ENCODE measurements around the gene PER3.

- TF ChIP-seq POLR2AphosphoS5 (IDR thresholded peaks at IDR 0.05; ENCODE audit: low read depth, low read length) (no peak), SPI1 (IDR thresholded peaks at IDR 0.05; ENCODE audit: low read depth, low read length) (no peak), PAX5 (IDR thresholded peaks at IDR 0.05; ENCODE audit: insufficient read depth, low read length, severe bottlenecking) (no peak)
Measured at GRCh38 chr1:7755448-7755847, 28.6 kb upstream of the PER3 start.

Measured in GM12891 (cell line).